ENCODE results near the gene ZNF106. TPM values are rescaled to one million over a fixed set of nuclear protein-coding genes. Genes with fewer than 3 reads are reported as not detected.

The ZNF106 gene
- total RNA-seq, 2 donors from 2014 or later: 42.1 to 46.2 TPM

GRCh38 chr15:42373936-42374335 is 117.0 kb downstream of the ZNF106 start:
- Histone ChIP-seq H3K27ac (ENCODE audit: low read depth, low read length) (no peak overlapping the region), H3K36me3 (ENCODE audit: control insufficient read depth, insufficient read depth, low read length) (no peaks in the 10 kb centered on the region), H3K4me1 (ENCODE audit: control insufficient read depth, insufficient read depth, low read length) (no peaks in the 10 kb centered on the region), H3K9me3 (ENCODE audit: control insufficient read depth, low read length) (peaks cover 43% of the 10 kb centered on the region), H3K27me3 (ENCODE audit: control insufficient read depth, insufficient read depth, low read length, poor library complexity, severe bottlenecking) (no peaks in the 10 kb centered on the region), H3K9ac (ENCODE audit: extremely low read depth, low read length, poor library complexity, severe bottlenecking) (no peak overlapping the region), H3K4me3 (ENCODE audit: low read length) (no peak overlapping the region)
- 90 to 93% methylated on average over 2 to 4 of the region's 4 CpGs for WGBS, 2 experiments (ENCODE audit: insufficient coverage in 1 of 2, insufficient read length in 1 of 2)
- no peak overlapping the region for H3K4me3 Mint-ChIP-seq
- no peak for TF ChIP-seq CTCF (conservative IDR thresholded peaks at IDR 0.05)
- H3K36me3 Mint-ChIP-seq (ENCODE audit: low read depth): peaks cover 6% of the 10 kb centered on the region
- H3K27ac Mint-ChIP-seq: no peak overlapping the region
- H3K9me3 Mint-ChIP-seq: peaks cover 41% of the 10 kb centered on the region
- H3K4me1 Mint-ChIP-seq: no peaks in the 10 kb centered on the region
- H3K27me3 Mint-ChIP-seq (ENCODE audit: insufficient read depth): peaks cover 14% of the 10 kb centered on the region
- DNase-seq: no peak

- Mint-ChIP-seq H3K4me3 (no peak overlapping the region), H3K36me3 (ENCODE audit: low read depth) (peaks cover 5% of the 10 kb centered on the region), H3K4me1 (no peaks in the 10 kb centered on the region), H3K27me3 (ENCODE audit: insufficient read depth) (peaks cover 14% of the 10 kb centered on the region), H3K9me3 (peaks cover 40% of the 10 kb centered on the region), H3K27ac (no peak overlapping the region)
- Histone ChIP-seq H3K36me3 (ENCODE audit: control insufficient read depth, insufficient read depth, low read length) (no peaks in the 10 kb centered on the region), H3K27me3 (ENCODE audit: control insufficient read depth, insufficient read depth, low read length, poor library complexity, severe bottlenecking) (no peaks in the 10 kb centered on the region), H3K9me3 (ENCODE audit: control insufficient read depth, low read length) (peaks cover 43% of the 10 kb centered on the region), H3K4me3 (ENCODE audit: low read length) (no peak overlapping the region), H3K27ac (ENCODE audit: low read depth, low read length) (no peak overlapping the region), H3K4me1 (ENCODE audit: control insufficient read depth, insufficient read depth, low read length) (no peaks in the 10 kb centered on the region), H3K9ac (ENCODE audit: extremely low read depth, low read length, poor library complexity, severe bottlenecking) (no peak overlapping the region)
- no peak for TF ChIP-seq CTCF (conservative IDR thresholded peaks at IDR 0.05)
- WGBS, 2 experiments (ENCODE audit: insufficient coverage in 1 of 2, insufficient read length in 1 of 2): 86 to 100% methylated on average over 1 of the region's 1 CpG
- no peak for DNase-seq
These were observed 117.7 kb downstream of the ZNF106 start for GRCh38 chr15:42373274-42373673.

GRCh38 chr15:42371096-42371495 is 119.8 kb downstream of the ZNF106 start:
- H3K9me3 Mint-ChIP-seq: peaks cover 25% of the 10 kb centered on the region
- DNase-seq: no peak
- H3K4me3 ChIP-seq (ENCODE audit: low read length): no peak overlapping the region
- no peak overlapping the region for H3K27ac Mint-ChIP-seq
- WGBS, 2 experiments (ENCODE audit: insufficient coverage in 1 of 2, insufficient read length in 1 of 2): 92% methylated on average over 2 of the region's 2 CpGs; no CpG with 5 or more reads in 1 of the 2 experiments
- peaks cover 21% of the 10 kb centered on the region for H3K9me3 ChIP-seq (ENCODE audit: control insufficient read depth, low read length)
- no peaks in the 10 kb centered on the region for H3K36me3 ChIP-seq (ENCODE audit: control insufficient read depth, insufficient read depth, low read length)
- no peak overlapping the region for H3K4me3 Mint-ChIP-seq
- H3K4me1 Mint-ChIP-seq: no peaks in the 10 kb centered on the region
- peaks cover 3% of the 10 kb centered on the region for H3K36me3 Mint-ChIP-seq (ENCODE audit: low read depth)
- H3K27me3 ChIP-seq (ENCODE audit: control insufficient read depth, insufficient read depth, low read length, poor library complexity, severe bottlenecking): peaks cover 3% of the 10 kb centered on the region
- H3K27ac ChIP-seq (ENCODE audit: low read depth, low read length): no peak overlapping the region
- H3K9ac ChIP-seq (ENCODE audit: extremely low read depth, low read length, poor library complexity, severe bottlenecking): no peak overlapping the region
- no peak for TF ChIP-seq CTCF (conservative IDR thresholded peaks at IDR 0.05)
- H3K27me3 Mint-ChIP-seq (ENCODE audit: insufficient read depth): peaks cover 23% of the 10 kb centered on the region
- H3K4me1 ChIP-seq (ENCODE audit: control insufficient read depth, insufficient read depth, low read length): no peaks in the 10 kb centered on the region

Measured in endodermal cell (in vitro differentiated cells).